Anterior cingulate cortex (tissue), 58 donors: ENCODE results near the gene EDNRB.
"Not testable (repeated sequence)": the region's sequence is repeated elsewhere in the genome, so short reads cannot be mapped to it uniquely, and the experiment has no call there.

Experiments used
- DNase-seq, 58 donors: peaks; one replicate each; lab custom pipeline; 2025; lab: John Stamatoyannopoulos, UW

Gene EDNRB

DNA sequence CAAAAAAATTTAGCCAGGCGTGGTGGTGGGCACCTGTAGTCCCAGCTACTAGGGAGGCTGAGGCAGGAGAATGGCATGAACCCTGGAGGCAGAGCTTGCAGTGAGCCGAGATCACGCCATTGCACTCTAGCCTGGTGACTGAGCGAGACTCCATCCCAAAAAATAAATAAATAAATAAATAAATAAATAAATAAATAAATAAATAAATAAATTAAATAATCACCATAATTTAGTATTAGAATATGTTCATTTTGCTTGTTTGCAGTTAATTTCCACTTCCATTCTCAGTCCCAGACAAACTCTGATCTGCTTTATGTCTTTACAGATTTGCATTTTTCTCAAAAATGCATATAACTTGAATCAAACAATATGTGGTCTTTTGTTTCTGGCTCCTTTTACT is 70.6 kb downstream of the EDNRB start:
- DNase-seq = not testable (repeated sequence)

DNA sequence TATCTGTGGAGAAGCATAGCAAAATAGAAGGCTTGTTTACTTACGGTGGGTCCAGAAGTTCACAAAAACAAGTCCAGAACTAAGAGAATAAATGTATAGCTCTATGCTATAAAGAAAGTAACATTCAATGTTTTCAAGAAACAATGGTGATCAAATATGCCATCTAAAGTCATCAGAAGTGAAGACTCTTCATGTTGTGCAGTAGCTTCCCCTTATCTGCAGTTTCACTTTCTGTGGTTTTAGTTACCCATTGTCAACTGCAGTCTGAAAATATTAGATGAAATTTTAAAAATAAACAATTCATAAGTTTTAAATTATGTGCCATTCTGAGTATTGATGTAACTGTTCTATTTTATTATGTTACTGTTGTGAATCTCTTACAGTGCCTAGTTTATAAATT is 72.5 kb downstream of the EDNRB start:
- DNase-seq = no peak
